ENCODE data around the gene KCNQ1. TPM values are rescaled to one million over a fixed set of nuclear protein-coding genes. Genes with fewer than 3 reads are reported as not detected.

Gene KCNQ1
- total and polyA plus RNA-seq, 9 of the 15 experiments (the other 6 are each of a cell fraction or from before 2014, with no cell fraction given), result 0.44 TPM; not detected in 8

DNA sequence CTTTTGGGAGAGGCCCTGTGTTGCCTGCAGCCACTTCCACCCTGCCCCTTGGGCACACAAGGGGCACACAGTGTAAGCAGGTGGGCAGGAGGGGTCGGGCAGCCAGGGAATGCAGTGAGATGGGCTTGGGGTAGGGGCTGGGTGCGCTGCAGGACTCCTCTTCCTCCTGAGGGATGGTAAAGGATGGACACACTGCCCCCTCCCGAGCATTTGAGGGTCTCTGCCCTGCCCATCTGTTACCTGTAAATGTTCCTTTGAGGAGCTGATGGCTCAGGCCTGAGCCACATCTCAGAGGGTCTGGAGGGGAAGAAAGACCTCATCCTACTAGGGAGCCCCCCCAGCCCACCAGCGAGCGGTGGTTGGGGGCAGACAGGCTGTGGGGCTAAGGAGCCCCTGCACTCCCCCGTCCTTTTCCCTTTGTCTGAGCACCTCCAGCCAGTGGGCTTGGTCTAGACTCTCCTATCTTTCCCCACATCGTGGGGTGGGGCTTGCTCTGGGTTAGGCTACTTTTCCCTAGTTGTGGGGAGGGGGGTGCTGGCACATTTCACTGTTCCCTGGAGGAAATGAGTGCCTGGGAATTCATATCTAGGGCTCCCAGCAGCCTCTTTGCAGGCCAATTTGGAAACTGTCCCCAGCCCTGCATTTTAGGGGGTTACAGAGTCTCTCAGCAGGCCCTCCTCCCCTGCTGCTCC is 46.0 kb upstream of the KCNQ1 start:
- BruUV-seq (replicated peaks), result no TSS peak
- Histone ChIP-seq H4K20me1 (replicated peaks; ENCODE audit: control insufficient read depth, insufficient read depth, low read length) (no peaks in the 10 kb centered on the region; the same call in none of the 2 replicates), H3K36me3 (ENCODE audit: control insufficient read depth, insufficient read depth, low read length) (peaks cover 60% of the 10 kb centered on the region; the same call in 1 of the 3 replicates), H3K9ac (ENCODE audit: insufficient read depth in 1 of 2, low read depth in 2 of 2, low read length in 2 of 2) (peak overlapping the region; percentile 94 to 98), H3K9me1 (ENCODE audit: control insufficient read depth, insufficient read depth, low read length) (no peaks in the 10 kb centered on the region), H3K4me3 (peak overlapping the region; percentile 71), H3K27ac (ENCODE audit: extremely low read depth, low read depth, low read length) (peak overlapping the region; percentile 76), H2AFZ (ENCODE audit: low read depth, low read length) (no peak overlapping the region), H3K79me2 (ENCODE audit: control insufficient read depth, insufficient read depth, low read length) (peaks cover 28% of the 10 kb centered on the region), H3K4me2 (ENCODE audit: insufficient read depth, low read length) (peak overlapping the region; percentile 75), H3K4me1 (replicated peaks in 1 of 2; ENCODE audit: control insufficient read depth in 2 of 2, insufficient read depth in 2 of 2, low read length in 2 of 2) (peaks cover 12 to 77% of the 10 kb centered on the region in 2 experiments; a peak in 4 of 5 replicates), H3K9me3 (replicated peaks; ENCODE audit: control insufficient read depth, insufficient read depth, low read depth, low read length) (no peaks in the 10 kb centered on the region), H3K27me3 (ENCODE audit: control insufficient read depth in 2 of 2, insufficient read depth in 2 of 2, low read length in 2 of 2) (no peaks in the 10 kb centered on the region)
- in situ Hi-C loops (cut with MboI) (no loop called here), intact Hi-C loops (cut with micrococcal nuclease) (no loop called here)
- peak; percentile 14 for ATAC-seq
- ChIA-PET POLR2A (interaction anchor here (0.6 to 2.3 kb wide), 5 partner anchors 12 to 93 kb away, joined by 3 to 9 read pairs (median 4); no protein-coding TSS in a partner anchor), CTCF (ENCODE audit: low intra/inter-chr PET ratio) (interaction anchor here (1.0 to 1.2 kb wide), 2 partner anchors 93 to 134 kb away, joined by 3 to 6 read pairs; no protein-coding TSS in a partner anchor)
- WGBS (ENCODE audit: insufficient coverage, low coverage, missing lambda C conversion rate), result 25% methylated on average over 7 of the region's 7 CpGs
- peak; percentile 59 for FAIRE-seq
- DNase-seq (ENCODE audit: extremely low read depth in 1 of 4, low spot score in 3 of 4), result peak in 2 of 4 experiments; percentile 61 to 65
- TF ChIP-seq, protein P1, sequence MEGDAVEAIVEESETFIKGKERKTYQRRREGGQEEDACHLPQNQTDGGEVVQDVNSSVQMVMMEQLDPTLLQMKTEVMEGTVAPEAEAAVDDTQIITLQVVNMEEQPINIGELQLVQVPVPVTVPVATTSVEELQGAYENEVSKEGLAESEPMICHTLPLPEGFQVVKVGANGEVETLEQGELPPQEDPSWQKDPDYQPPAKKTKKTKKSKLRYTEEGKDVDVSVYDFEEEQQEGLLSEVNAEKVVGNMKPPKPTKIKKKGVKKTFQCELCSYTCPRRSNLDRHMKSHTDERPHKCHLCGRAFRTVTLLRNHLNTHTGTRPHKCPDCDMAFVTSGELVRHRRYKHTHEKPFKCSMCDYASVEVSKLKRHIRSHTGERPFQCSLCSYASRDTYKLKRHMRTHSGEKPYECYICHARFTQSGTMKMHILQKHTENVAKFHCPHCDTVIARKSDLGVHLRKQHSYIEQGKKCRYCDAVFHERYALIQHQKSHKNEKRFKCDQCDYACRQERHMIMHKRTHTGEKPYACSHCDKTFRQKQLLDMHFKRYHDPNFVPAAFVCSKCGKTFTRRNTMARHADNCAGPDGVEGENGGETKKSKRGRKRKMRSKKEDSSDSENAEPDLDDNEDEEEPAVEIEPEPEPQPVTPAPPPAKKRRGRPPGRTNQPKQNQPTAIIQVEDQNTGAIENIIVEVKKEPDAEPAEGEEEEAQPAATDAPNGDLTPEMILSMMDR (IDR thresholded peaks at IDR 0.05 in 2 of 3, conservative IDR thresholded peaks at IDR 0.05 in 1 of 3; ENCODE audit: insufficient read depth in 2 of 3, low read depth in 1 of 3, low read length in 3 of 3), result peak; percentile 25 to 49 (median 43); a peak in 5 of 6 replicates
- TF ChIP-seq, protein P2, sequence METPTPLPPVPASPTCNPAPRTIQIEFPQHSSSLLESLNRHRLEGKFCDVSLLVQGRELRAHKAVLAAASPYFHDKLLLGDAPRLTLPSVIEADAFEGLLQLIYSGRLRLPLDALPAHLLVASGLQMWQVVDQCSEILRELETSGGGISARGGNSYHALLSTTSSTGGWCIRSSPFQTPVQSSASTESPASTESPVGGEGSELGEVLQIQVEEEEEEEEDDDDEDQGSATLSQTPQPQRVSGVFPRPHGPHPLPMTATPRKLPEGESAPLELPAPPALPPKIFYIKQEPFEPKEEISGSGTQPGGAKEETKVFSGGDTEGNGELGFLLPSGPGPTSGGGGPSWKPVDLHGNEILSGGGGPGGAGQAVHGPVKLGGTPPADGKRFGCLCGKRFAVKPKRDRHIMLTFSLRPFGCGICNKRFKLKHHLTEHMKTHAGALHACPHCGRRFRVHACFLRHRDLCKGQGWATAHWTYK (CRISPR knock-in tag; IDR thresholded peaks at IDR 0.05), result no peak
- TF ChIP-seq, protein P3, sequence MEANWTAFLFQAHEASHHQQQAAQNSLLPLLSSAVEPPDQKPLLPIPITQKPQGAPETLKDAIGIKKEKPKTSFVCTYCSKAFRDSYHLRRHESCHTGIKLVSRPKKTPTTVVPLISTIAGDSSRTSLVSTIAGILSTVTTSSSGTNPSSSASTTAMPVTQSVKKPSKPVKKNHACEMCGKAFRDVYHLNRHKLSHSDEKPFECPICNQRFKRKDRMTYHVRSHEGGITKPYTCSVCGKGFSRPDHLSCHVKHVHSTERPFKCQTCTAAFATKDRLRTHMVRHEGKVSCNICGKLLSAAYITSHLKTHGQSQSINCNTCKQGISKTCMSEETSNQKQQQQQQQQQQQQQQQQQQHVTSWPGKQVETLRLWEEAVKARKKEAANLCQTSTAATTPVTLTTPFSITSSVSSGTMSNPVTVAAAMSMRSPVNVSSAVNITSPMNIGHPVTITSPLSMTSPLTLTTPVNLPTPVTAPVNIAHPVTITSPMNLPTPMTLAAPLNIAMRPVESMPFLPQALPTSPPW (CRISPR knock-in tag; IDR thresholded peaks at IDR 0.05), result peak; percentile 61
- TF ChIP-seq MTA2 (IDR thresholded peaks at IDR 0.05; ENCODE audit: low read depth) (no peak), COPS2 (conservative IDR thresholded peaks at IDR 0.05) (no peak), GATA2 (CRISPR knock-in tag; IDR thresholded peaks at IDR 0.05) (peak; percentile 55; the same call in 1 of the 2 replicates), RAD21 (CRISPR knock-in tag; conservative IDR thresholded peaks at IDR 0.05 in 1 of 2, IDR thresholded peaks at IDR 0.05 in 1 of 2) (peak in 1 of 2 experiments; percentile 32; a peak in 2 of 4 replicates), KHSRP (IDR thresholded peaks at IDR 0.05) (no peak), C11orf30 (IDR thresholded peaks at IDR 0.05; ENCODE audit: low read depth) (no peak)
- TF ChIP-seq, protein P4, sequence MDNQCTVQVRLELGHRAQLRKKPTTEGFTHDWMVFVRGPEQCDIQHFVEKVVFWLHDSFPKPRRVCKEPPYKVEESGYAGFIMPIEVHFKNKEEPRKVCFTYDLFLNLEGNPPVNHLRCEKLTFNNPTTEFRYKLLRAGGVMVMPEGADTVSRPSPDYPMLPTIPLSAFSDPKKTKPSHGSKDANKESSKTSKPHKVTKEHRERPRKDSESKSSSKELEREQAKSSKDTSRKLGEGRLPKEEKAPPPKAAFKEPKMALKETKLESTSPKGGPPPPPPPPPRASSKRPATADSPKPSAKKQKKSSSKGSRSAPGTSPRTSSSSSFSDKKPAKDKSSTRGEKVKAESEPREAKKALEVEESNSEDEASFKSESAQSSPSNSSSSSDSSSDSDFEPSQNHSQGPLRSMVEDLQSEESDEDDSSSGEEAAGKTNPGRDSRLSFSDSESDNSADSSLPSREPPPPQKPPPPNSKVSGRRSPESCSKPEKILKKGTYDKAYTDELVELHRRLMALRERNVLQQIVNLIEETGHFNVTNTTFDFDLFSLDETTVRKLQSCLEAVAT (IDR thresholded peaks at IDR 0.05), result peak in 1 of 2 experiments; percentile 98; a peak in 2 of 4 replicates
- TF ChIP-seq, protein P5, sequence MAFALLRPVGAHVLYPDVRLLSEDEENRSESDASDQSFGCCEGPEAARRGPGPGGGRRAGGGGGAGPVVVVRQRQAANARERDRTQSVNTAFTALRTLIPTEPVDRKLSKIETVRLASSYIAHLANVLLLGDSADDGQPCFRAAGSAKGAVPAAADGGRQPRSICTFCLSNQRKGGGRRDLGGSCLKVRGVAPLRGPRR (CRISPR knock-in tag; IDR thresholded peaks at IDR 0.05), result no peak
